Measurements from ENCODE around the gene RPS6KA1. TPM values are rescaled to one million over a fixed set of nuclear protein-coding genes. Genes with fewer than 3 reads are reported as not detected.

RPS6KA1 gene
- 15.4 TPM in 2 replicates for total RNA-seq

GRCh38 chr1:26529655-26530409 is at the start of gene RPS6KA1:
Gene RPS6KA1 (plus strand): TSS chr1:26529761. CDS start chr1:26529921, 160 bp downstream.

Other genes with a start within 250 kb of the RPS6KA1 start
- gene SH3BGRL3, start 249.7 kb upstream of the RPS6KA1 start, total RNA-seq, result 14.6 and 20.7 TPM in 2 replicates
- gene UBXN11, start 223.1 kb upstream of the RPS6KA1 start, total RNA-seq, result 2.3 and 4.5 TPM in 2 replicates
- not detected in 2 replicates for gene CD52, start 211.8 kb upstream of the RPS6KA1 start, total RNA-seq
- 0.31 TPM in 1 of 2 replicates, not detected in the other for gene CRYBG2, start 175.6 kb upstream of the RPS6KA1 start, total RNA-seq
- gene ZNF683, start 157.0 kb upstream of the RPS6KA1 start, total RNA-seq, result not detected in 2 replicates
- not detected in 2 replicates for gene LIN28A, start 118.9 kb upstream of the RPS6KA1 start, total RNA-seq
- 33.0 and 56.8 TPM in 2 replicates for gene DHDDS, start 97.4 kb upstream of the RPS6KA1 start, total RNA-seq
- gene HMGN2, start 57.3 kb upstream of the RPS6KA1 start, total RNA-seq, result 142 and 291 TPM in 2 replicates
- 12.5 and 49.2 TPM in 2 replicates for gene ARID1A, start 166.3 kb downstream of the RPS6KA1 start, total RNA-seq